K562 (cell line): ENCODE data around the gene GLUL. TPM values are rescaled to one million over a fixed set of nuclear protein-coding genes. Genes with fewer than 3 reads are reported as not detected.

Experiments used
- BRD9 ChIP-seq: fragments of 450-650 bp; IDR thresholded peaks from 2 replicates; pipeline ENCODE4 v1.6.1; 2018; ENCODE audit warnings: low read depth; ENCODE audit not compliant: partially characterized antibody
- EWSR1 ChIP-seq: fragments of 450-650 bp; IDR thresholded peaks from 2 replicates; pipeline ENCODE4 v1.6.1; 2018; ENCODE audit warnings: borderline replicate concordance, mild to moderate bottlenecking, low read depth, moderate library complexity; ENCODE audit not compliant: partially characterized antibody
- GTF2E2 ChIP-seq: fragments of 200-800 bp; sonication (Bioruptor generic); IDR thresholded peaks from 2 replicates; pipeline ENCODE4 v1.6.1; 2016; ENCODE audit warnings: missing genetic modification characterization, missing compliant biosample characterization
- JUN ChIP-seq, 2 experiments: sonication (generic) in 1 of 2; formaldehyde crosslinking in 1 of 2; IDR thresholded peaks; 2 replicates each; pipeline versions ENCODE4 v1.6.1 to v1.8.0; 2012 to 2022; ENCODE audit warnings: borderline replicate concordance in 2 of 2, mild to moderate bottlenecking in 2 of 2, improper control_type of control experiment in 1 of 2, low read depth in 1 of 2, low read length in 1 of 2, missing genetic modification reagents in 1 of 2
- PHTF2 ChIP-seq: fragments of 250-450 bp; sonication (Bioruptor Pico); IDR thresholded peaks from 2 replicates; pipeline ENCODE4 v1.5.0; 2021; ENCODE audit warnings: mild to moderate bottlenecking
- ZNF224 ChIP-seq: sonication (generic); formaldehyde crosslinking; IDR thresholded peaks from 2 replicates; pipeline ENCODE4 v1.8.0; 2022; ENCODE audit warnings: mild to moderate bottlenecking, missing genetic modification reagents
- ZNF583 ChIP-seq: fragments of 250-450 bp; sonication (Bioruptor Pico); IDR thresholded peaks from 2 replicates; pipeline ENCODE4 v1.4.0; 2020
- ZNF584 ChIP-seq: fragments of 200-800 bp; sonication (Bioruptor generic); IDR thresholded peaks from 2 replicates; pipeline ENCODE4 v1.6.1; 2016; ENCODE audit warnings: low read depth, mild to moderate bottlenecking, missing genetic modification characterization, missing compliant biosample characterization
- polyA plus RNA-seq, 8 experiments: library from polyadenylated mRNA; depleted of rRNA in 4 of 8; stranded (reverse) in 5 of 8; unstranded in 3 of 8; fragments of >200 nt; fragmentation: Nextera tagmentation in 2 of 8; fragmentation: Illumina TruSeq in 1 of 8; extraction: Ambion mirVana in 2 of 8; extraction: Trizol in 1 of 8; gene quantifications; 2 replicates each; pipeline versions ENCODE4 v1.2.1 to v1.2.3, GENCODE V29; 2011 to 2014; ENCODE audit warnings: inconsistent platforms in 1 of 8, missing spikeins in 1 of 8
- total RNA-seq, 7 experiments: library from RNA; depleted of rRNA in 6 of 7; stranded (reverse); fragments of >200 nt in 6 of 7; fragmentation: Illumina TruSeq in 2 of 7; extraction: Trizol in 2 of 7; gene quantifications; 2 replicates each; pipeline versions ENCODE4 v1.2.1 to v1.2.3, GENCODE V29; 2011 to 2021; ENCODE audit warnings: low replicate concordance in 1 of 7
- TF ChIP-seq, protein P1 (sequence below), 2 experiments: fragments of 450-650 bp; formaldehyde crosslinking in 1 of 2; IDR thresholded peaks; 2 replicates each; pipeline versions ENCODE4 v1.4.0 to v1.6.1; 2014 to 2020; ENCODE audit warnings: mild to moderate bottlenecking in 2 of 2, borderline replicate concordance in 1 of 2, low read depth in 1 of 2
- TF ChIP-seq, protein P2 (sequence below): fragments of 250-450 bp; sonication (Bioruptor Pico); IDR thresholded peaks from 2 replicates; pipeline ENCODE4 v1.8.0; 2022; ENCODE audit warnings: inconsistent platforms
- TF ChIP-seq, protein P3 (sequence below): fragments of 250-450 bp; sonication (Bioruptor Pico); IDR thresholded peaks from 2 replicates; pipeline ENCODE4 v1.5.0; 2021
- TF ChIP-seq, protein P4 (sequence below): sonication (generic); formaldehyde crosslinking; IDR thresholded peaks from 2 replicates; pipeline ENCODE4 v1.8.0; 2022; ENCODE audit warnings: mild to moderate bottlenecking, missing genetic modification reagents, borderline replicate concordance

The GLUL gene
- total and polyA plus RNA-seq, 9 of the 15 experiments (the other 6 are each of a cell fraction or from before 2014, with no cell fraction given): 1,088 to 4,222 (median 1,338) TPM

DNA sequence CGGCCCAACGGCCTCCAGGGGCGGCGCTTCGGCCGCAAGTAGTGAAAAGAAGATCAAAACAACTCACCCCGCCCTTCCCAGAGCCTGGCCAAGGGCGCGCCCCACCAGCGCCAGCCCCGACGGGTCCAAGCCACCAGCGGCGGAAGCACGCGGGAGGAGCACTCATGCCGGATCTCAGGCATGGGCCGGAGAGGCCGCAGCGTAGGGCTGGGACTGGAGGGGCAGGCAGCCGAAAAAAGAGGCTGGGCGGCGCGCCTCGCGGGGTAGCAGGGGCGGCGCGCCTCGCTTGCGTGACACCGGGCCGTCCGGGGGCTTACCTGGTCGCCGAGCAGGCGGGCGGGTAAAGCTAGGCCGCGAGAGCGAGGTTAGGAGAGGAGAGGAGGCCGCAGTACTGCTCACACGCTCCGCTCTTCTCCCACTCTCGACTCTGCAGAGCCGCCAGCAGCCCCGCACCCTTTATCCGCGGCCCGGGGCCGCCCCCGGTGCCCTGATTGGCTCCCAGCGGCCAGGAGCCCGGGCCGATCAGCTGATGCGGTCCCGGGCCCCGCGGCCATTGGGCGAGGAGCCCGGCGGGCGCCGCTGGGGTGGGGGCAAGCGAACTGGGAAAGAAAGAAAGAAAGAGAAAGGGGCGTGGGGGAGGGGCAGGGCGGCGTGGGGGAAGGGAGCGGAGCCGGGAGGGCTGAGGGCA is at the start of gene GLUL (continued):
- TF ChIP-seq, protein P1, sequence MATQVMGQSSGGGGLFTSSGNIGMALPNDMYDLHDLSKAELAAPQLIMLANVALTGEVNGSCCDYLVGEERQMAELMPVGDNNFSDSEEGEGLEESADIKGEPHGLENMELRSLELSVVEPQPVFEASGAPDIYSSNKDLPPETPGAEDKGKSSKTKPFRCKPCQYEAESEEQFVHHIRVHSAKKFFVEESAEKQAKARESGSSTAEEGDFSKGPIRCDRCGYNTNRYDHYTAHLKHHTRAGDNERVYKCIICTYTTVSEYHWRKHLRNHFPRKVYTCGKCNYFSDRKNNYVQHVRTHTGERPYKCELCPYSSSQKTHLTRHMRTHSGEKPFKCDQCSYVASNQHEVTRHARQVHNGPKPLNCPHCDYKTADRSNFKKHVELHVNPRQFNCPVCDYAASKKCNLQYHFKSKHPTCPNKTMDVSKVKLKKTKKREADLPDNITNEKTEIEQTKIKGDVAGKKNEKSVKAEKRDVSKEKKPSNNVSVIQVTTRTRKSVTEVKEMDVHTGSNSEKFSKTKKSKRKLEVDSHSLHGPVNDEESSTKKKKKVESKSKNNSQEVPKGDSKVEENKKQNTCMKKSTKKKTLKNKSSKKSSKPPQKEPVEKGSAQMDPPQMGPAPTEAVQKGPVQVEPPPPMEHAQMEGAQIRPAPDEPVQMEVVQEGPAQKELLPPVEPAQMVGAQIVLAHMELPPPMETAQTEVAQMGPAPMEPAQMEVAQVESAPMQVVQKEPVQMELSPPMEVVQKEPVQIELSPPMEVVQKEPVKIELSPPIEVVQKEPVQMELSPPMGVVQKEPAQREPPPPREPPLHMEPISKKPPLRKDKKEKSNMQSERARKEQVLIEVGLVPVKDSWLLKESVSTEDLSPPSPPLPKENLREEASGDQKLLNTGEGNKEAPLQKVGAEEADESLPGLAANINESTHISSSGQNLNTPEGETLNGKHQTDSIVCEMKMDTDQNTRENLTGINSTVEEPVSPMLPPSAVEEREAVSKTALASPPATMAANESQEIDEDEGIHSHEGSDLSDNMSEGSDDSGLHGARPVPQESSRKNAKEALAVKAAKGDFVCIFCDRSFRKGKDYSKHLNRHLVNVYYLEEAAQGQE (IDR thresholded peaks at IDR 0.05; ENCODE audit: borderline replicate concordance): peak; percentile 37
- TF ChIP-seq, protein P1 (CRISPR knock-in tag; IDR thresholded peaks at IDR 0.05; ENCODE audit: low read depth): peak; percentile 76; the same call in 1 of the 2 replicates
- TF ChIP-seq ZNF584 (CRISPR knock-in tag) (no peak), ZNF583 (CRISPR knock-in tag) (peak; percentile 81; the same call in 1 of the 2 replicates), PHTF2 (CRISPR knock-in tag) (0 out of 2 replicates have a peak, but pooled peaks have one; percentile 28), BRD9 (no peak), JUN (IDR thresholded peaks at IDR 0.05; ENCODE audit: borderline replicate concordance, low read depth, low read length) (no peak), JUN (CRISPR knock-in tag; IDR thresholded peaks at IDR 0.05; ENCODE audit: borderline replicate concordance) (0 out of 2 replicates have a peak, but pooled peaks have one; percentile 57), GTF2E2 (tag) (peak; percentile 99), EWSR1 (no peak), ZNF224 (CRISPR knock-in tag) (peak; percentile 88)
- TF ChIP-seq, protein P2, sequence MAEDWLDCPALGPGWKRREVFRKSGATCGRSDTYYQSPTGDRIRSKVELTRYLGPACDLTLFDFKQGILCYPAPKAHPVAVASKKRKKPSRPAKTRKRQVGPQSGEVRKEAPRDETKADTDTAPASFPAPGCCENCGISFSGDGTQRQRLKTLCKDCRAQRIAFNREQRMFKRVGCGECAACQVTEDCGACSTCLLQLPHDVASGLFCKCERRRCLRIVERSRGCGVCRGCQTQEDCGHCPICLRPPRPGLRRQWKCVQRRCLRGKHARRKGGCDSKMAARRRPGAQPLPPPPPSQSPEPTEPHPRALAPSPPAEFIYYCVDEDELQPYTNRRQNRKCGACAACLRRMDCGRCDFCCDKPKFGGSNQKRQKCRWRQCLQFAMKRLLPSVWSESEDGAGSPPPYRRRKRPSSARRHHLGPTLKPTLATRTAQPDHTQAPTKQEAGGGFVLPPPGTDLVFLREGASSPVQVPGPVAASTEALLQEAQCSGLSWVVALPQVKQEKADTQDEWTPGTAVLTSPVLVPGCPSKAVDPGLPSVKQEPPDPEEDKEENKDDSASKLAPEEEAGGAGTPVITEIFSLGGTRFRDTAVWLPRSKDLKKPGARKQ: no peak
- TF ChIP-seq, protein P3, sequence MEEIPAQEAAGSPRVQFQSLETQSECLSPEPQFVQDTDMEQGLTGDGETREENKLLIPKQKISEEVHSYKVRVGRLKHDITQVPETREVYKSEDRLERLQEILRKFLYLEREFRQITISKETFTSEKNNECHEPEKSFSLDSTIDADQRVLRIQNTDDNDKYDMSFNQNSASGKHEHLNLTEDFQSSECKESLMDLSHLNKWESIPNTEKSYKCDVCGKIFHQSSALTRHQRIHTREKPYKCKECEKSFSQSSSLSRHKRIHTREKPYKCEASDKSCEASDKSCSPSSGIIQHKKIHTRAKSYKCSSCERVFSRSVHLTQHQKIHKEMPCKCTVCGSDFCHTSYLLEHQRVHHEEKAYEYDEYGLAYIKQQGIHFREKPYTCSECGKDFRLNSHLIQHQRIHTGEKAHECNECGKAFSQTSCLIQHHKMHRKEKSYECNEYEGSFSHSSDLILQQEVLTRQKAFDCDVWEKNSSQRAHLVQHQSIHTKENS (CRISPR knock-in tag): no peak
- TF ChIP-seq, protein P4, sequence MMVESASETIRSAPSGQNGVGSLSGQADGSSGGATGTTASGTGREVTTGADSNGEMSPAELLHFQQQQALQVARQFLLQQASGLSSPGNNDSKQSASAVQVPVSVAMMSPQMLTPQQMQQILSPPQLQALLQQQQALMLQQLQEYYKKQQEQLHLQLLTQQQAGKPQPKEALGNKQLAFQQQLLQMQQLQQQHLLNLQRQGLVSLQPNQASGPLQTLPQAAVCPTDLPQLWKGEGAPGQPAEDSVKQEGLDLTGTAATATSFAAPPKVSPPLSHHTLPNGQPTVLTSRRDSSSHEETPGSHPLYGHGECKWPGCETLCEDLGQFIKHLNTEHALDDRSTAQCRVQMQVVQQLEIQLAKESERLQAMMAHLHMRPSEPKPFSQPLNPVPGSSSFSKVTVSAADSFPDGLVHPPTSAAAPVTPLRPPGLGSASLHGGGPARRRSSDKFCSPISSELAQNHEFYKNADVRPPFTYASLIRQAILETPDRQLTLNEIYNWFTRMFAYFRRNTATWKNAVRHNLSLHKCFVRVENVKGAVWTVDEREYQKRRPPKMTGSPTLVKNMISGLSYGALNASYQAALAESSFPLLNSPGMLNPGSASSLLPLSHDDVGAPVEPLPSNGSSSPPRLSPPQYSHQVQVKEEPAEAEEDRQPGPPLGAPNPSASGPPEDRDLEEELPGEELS (CRISPR knock-in tag): peak; percentile 87; the same call in 1 of the 2 replicates
